GM12892 (cell line): ENCODE data around the gene DOCK2.

Experiments
- DNase-seq: peaks from one replicate; pipeline ENCODE4 v3.0.0; 2011; ENCODE audit not compliant: insufficient read length
- FAIRE-seq: peaks from 2 replicates; lab custom pipeline; 2011; peaks lifted over from hg19 to GRCh38; lab: Jason Lieb, UNC
- TAF1 ChIP-seq: IDR thresholded peaks from 2 replicates; pipeline ENCODE4 v1.6.1; 2011; ENCODE audit warnings: low read depth, mild to moderate bottlenecking, control low read depth, low read length, borderline replicate concordance

DOCK2 gene

DNA sequence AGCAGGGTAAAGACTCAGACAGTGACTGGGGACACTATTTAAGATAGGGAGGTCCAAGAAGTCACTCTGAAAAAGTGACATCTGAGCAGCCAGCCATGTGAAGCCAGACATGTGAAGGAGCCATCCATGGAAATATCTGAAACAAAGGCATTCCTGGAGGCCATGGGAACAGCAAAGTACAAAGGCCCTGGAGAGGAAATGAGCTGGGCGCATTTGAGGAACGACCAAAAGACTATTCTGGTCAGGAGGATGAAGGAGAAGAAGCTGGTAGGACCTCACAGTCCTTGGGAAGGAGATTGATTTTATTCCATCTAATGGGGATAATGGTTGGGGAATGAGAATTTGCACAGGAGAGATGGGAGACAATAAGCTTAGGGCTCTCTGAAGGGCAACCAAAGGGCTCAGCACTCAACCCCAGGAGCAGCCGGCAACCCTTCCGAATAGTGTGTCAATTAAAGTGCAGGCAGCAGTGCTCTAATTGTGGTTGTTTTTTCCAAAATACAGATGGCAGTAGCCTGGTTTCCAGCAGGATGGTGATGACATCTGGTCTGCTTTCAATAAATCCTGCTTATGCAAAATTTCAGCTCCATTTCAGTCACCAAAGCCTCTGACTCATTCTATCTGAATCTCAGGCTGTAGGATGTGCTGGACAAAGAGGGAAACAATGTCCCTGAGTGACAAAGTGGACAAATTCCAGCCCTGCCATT is 495.3 kb downstream of the DOCK2 start:
- no peak for FAIRE-seq
- no peak for DNase-seq
- no peak for TF ChIP-seq TAF1
